ENCODE data around the gene KLHL28.

The KLHL28 gene, protein sequence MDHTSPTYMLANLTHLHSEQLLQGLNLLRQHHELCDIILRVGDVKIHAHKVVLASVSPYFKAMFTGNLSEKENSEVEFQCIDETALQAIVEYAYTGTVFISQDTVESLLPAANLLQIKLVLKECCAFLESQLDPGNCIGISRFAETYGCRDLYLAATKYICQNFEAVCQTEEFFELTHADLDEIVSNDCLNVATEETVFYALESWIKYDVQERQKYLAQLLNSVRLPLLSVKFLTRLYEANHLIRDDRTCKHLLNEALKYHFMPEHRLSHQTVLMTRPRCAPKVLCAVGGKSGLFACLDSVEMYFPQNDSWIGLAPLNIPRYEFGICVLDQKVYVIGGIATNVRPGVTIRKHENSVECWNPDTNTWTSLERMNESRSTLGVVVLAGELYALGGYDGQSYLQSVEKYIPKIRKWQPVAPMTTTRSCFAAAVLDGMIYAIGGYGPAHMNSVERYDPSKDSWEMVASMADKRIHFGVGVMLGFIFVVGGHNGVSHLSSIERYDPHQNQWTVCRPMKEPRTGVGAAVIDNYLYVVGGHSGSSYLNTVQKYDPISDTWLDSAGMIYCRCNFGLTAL

DNA sequence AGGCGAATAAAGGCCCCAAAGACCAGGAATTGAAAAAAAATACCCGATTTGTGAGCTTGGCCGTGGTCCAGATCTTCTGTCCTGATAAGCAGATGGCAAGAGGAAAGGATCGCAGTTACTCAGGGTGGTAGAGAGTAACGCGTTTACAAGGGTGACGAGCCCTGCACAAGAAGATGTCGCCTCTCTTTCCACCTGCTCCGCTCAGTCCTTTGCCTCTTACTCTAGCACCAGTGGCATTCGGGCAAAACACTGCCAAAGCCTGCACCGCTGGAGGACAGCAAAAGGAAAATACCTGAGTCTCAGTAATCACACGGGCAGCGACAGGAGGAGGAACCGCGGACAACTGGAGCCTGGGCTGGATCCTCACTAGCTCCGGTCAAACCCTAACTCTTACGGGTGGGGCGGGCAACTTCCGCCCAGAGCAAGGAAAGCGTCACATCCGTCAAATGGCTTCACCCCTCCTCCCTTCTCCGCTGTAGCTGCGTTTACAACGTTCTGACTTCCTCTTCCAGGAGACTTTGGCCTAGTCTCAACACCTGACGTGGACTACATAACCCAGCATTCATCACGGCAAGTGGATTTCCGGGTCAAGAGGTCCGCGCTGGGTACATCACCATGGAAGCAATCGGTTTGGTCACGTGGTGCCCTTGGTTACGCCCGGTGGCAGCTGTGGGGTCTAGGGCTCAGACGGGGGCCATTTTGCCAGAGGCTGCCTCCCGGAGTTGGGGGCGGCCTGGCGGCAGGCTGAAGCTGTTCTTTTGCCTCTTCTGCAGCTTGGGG is at the start of gene KLHL28, which contains the start of gene TOGARAM1:
Gene KLHL28 (minus strand): TSS at position 394 of the 780 bp plus-strand sequence. CDS start 16,019 bp downstream, outside the sequence.
Gene TOGARAM1 (plus strand): TSS at position 637 of the 780 bp plus-strand sequence. CDS start 232 bp downstream, outside the sequence.
- peak; percentile 82 to 93 (median 88) for DNase-seq

DNA sequence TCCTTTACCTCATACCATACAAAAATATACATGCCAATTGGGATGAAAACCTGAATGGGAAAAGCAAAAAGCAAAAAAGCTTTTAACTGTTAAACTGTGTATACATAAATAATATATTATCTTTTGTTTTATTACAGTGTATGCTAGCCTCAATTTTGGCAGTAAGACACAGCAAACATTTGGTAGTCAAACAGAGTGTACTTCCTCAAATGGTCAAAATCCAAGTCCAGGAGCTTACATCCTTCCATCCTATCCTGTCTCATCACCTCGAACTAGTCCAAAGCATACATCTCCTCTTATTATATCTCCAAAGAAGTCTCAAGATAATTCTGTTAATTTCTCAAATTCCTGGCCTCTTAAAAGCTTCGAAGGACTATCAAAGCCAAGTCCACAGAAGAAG is 42.2 kb upstream of the KLHL28 start:
- no peak for DNase-seq

DNA sequence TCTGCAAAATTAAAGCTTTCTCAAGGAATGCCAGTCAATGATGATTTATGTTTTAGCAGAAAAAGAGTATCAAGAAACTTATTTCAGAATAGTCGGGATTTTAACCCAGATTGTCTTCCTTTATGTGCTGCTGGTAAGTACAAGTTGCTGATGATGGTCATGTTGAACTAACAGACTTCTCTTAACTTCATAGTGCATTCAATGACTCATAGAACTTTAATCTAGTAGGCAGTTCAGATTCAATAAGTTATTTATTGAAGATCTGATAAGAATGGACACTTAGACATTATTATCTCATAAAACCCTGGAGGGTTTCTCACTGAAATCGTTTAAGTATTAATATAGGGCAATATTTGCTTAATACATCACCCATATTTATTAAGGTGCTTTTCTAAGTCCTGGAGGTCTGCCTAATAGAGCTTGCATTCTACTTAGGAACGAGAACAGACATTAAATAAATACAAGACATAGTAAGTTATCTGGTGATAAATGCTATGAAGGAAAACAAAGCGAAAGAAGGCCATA is 34.1 kb upstream of the KLHL28 start:
- DNase-seq, result no peak

DNA sequence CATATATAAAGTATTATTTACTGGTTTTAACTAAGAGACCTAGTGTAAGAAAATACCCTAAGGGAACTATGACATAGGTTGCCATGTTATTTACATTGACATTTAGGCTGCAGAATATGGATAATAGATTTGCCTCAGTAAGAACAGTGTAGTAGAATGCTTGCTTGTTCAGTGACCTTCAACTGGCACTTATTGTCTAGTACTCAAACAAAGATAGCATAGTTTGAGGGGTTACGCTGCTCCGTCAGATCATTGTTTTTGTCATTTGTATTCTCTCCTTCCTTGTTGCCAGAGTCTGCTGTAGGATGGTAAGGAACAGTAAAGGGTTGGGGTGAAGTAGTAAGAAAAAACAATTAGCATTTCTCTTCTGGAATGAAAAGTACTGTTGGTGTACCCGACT is 33.4 kb upstream of the KLHL28 start:
- DNase-seq, result no peak

DNA sequence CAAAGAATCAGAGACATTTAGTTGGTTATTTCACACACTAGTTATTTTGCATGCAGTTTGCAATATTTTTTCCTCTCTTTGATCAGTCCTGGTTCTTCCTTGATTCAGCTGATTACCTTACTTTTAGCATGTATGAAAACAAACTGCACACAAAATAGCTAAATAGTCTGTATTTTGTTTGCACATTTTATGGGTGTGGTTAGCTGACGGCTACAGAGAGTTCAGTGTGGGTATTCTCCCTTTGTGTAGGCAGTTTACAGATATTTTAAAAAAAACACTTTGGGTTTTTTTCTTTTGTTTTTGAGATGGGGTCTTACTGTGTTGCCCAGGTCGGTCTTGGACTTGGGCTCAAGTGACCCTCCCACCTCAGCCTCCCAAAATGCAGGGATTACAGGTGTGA is 28.8 kb upstream of the KLHL28 start:
- no peak for DNase-seq

DNA sequence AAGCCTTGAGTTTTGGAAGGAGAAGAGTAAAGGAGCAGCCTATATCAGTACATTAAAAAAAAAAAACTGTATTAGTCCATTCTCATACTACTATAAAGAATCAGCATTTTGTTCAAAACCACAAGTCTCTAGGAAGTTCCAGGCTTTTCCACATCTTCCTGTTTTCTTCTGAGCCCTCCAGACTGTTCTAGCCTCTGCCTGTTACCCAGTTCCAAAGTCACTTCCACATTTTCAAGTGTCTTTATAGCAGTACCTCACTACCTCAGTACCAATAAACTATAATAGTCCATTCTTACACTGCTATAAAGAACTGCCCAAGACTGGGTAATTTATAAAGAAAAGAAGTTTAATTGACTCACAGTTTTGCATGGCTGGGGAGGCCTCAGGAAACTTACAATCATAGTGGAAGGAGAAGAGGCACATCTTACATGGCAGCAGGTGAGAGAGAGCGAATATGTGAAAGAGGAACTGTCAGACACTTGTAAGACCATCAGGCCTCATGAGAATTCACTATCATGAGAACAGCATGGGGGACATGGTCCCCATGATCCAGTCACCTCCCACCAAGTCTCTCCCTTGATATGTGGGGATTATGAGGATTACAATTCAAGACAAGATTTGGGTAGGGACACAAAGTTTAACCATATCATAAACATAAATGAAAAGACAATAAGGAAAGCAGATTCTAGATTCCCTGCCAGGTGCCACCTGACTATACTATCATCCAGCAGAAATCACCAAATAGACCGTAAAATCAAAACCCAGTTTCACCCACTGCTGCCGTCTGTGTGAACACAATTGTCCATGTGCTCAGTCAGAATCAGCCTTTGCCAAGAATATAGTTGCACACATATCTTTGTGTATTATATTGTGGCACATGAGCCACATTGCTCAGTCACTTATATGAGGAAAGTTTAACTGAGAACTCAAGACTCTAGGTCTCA is 28.0 kb upstream of the KLHL28 start:
- no peak for DNase-seq

DNA sequence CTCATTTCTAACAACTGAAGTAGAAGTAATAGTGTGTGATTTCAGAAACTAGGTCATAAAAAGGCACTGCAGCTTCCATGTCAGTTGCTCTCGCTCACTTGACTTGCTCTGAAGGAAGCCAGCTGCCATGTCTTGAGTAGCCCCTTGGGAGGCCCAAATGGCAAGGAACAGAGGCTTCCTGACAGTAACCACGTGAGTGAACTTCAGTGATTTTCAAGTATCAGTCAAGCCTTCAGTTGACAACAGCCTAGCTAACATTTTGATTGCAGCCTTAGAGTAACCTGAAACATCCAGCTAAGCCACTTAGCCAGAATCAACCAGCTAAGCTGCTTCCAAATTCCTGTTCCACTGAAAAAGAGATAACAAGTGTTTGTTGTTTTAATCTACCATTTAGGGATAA is 26.9 kb upstream of the KLHL28 start:
- no peak for DNase-seq

DNA sequence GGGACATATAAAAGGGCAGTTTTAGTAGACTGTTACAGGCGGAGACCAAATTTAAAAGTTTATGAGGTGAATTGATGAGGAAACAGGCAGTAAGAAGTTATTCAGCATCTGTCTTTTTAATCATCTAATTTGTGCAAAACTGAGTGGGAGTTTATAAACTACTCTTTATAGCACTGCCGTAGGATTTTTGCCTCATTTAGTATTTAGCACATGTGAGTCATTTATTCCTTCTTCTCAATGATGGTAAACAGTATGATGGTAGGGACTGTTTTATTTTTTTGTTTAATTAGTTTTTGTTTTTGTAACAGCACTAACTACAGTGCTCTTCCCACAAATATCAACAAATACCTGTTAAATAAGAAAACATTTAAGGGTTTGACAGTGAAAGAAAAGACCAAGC is 20.8 kb upstream of the KLHL28 start:
- DNase-seq, result no peak

DNA sequence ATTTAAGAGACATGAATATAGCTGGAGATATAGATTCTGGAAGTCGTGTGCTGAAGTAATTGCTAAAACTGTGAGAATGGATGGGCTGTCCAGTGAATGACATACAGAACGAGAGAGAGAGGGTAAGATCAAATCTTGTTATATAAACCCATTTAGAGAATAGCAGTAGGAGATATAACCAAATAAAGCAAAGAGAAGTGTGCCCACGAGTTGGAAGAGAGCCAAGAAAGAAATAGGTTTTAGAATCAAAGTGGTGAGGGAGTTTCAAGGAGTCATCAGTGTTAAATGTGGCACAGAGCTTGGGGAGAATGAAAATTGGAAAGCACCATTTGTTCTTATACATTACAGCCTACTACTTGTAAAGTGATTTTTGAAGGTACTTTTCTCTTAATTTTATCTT is 19.5 kb upstream of the KLHL28 start:
- no peak for DNase-seq

DNA sequence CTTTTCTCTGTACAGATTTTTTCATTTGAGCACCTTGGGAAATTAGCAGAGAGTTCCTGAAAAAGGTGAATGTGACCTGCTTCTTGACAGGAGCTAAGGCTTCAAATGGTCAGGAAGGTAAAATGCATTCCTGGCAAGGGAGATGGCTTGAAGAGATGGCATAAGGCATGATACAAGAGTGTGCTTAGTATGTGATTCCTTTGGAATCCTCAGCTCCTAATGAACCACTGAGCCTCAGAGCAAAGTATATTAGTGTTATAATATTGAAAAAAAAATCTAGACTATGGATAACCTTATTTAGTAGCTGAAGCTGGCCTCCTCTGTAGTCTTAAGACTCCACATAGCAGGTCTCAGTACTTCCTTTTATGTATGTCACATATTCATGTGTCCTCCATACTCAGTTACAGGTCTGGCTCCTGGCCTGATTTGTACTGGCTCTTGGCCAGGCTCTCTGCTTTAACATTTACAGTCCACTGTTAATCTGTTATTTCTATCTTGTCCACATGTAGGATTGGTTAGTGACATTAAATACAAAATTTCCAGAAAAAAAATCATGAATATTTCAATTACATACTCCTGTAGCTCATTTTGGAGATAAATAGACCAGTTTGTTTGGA is 18.1 kb upstream of the KLHL28 start:
- DNase-seq, result no peak

DNA sequence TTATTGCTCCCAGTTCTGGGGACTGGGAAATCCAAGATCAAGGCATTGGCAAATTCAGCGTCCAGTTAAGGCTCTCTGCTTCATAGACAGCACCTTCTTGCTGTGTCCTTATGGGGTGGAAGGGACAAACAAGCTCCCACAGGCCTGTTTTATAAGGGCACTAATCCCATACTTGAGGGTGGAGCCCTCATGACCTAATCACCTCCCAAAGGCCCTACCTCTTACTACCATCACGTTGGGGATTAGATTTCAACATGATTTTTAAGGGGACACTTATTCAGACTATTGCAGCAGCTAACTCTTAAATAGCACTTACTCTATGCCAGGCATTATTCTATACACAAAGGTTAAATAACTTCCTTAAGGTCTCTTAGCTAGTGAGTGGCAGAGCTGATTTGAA is 17.5 kb upstream of the KLHL28 start:
- DNase-seq, result no peak

DNA sequence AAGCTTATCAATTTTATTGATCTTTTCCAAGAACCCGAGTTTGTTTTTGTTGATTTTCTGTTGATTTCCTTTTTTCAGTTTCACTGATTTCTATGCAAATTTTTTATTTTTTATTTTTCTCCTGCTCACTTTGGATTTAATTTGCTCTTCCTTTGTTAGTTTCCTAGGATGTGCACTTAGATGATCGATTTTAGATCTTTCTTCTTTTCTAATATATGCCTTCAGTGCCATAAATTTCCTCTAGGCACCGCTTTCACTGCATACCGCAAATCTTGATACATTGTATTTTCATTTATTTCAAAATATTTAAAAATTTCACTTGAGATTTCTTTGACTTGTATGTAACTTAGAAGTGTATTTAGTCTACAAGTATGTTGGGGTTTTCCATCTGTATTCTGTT is 9.7 kb upstream of the KLHL28 start:
- DNase-seq, result no peak

DNA sequence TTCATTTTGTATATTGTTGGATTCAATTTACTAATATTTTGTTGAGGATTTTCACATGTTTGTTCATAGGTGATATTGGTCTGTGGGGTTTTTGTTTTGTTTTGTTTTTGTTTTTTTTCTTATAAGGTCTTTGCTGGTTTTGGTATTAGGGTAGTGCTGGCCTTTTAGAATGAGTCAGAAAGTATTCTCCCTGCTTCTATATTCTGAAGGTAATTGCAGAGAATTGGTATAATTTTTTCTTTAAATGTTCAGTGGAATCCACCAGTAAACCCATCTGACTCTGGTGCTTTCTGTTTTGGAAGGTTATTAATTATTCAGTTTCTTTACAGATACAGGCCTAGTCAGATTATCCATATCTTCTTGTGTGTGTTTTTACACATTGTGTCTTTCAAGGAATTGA is 9.2 kb upstream of the KLHL28 start:
- DNase-seq, result no peak

DNA sequence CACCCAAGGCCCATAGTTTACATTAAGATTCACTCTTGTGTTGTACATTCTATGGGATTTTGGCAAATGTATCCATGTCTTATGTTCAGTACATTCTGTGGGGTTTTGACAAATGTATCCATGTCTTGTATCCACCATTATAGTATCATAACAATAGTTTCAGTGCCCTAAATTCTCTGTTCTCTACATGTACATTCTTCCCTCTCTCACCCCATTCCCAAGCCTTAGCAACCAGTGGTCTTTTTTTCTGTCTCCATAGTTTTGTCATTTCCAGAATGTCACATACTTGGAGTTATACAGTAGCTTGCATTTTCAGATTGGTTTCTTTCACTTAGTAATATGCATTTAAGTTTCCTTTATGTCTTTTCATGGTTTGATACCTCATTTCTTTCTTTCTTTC is 7.0 kb upstream of the KLHL28 start:
- no peak for DNase-seq

DNA sequence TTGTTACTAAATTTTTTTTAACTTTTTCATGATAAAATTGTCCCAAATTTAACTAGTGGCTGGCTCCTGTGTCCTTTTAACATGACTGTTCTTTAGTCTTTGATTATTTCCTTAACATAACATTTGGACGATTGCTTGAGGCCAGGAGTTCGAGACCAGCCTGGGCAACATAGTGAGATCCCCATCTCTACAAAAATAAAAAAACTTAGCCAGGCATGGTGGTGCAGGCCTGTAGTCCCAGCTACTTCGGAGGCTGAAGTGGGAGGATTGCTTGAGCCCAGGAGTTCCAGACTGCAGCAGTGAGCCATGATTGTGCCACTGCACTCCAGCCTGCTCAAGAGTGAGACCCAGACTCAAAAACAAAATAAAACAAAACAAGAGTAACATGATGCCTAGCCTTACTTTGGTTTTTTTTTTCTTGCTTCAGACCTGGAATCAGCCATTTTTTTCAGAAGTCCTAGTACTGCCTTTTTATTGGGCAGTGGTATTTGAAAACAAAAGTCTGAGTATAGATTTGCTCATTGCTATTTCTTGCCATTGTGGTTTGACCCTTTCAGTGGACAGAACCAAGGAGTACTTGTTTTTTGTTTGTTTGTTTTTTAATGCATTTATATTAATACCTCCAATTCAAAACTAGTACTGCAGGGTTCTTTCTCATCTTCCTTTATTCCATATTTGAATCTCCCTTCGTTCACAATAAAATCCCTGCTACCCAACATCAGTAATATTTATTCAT is 5.0 kb upstream of the KLHL28 start:
- no peak for DNase-seq

DNA sequence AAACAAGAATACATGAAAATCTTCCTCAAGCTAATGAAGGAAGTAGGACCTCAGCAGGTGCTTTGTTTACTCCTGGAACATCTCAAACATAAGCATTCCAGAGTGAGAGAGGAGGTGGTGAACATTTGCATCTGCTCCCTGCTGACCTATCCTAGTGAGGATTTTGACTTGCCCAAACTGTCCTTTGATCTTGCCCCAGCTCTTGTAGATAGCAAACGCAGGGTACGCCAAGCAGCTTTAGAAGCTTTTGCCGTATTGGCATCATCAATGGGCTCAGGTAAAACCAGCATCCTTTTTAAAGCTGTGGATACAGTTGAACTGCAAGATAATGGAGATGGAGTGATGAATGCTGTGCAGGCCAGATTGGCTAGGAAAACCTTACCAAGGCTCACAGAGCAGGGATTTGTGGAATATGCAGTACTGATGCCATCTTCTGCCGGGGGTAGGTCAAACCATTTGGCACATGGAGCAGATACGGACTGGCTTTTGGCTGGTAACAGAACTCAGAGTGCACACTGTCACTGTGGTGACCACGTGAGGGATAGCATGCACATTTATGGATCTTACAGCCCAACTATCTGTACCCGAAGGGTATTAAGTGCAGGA is 2.1 kb upstream of the KLHL28 start:
- DNase-seq, result no peak

DNA sequence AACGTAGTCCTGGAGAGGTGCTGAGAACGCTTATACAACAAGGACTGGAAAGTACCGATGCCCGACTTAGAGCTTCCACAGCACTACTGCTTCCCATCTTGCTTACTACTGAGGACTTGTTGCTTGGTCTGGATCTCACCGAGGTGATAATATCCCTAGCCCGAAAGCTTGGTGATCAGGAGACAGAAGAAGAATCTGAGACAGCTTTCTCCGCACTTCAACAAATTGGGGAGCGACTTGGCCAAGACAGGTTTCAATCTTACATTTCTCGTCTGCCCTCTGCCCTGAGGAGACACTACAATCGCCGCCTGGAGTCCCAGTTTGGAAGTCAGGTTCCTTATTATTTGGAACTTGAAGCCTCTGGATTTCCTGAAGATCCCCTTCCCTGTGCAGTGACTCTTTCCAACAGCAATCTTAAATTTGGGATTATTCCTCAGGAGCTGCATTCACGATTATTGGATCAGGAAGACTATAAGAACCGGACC is 1.3 kb upstream of the KLHL28 start:
- no peak for DNase-seq

DNA sequence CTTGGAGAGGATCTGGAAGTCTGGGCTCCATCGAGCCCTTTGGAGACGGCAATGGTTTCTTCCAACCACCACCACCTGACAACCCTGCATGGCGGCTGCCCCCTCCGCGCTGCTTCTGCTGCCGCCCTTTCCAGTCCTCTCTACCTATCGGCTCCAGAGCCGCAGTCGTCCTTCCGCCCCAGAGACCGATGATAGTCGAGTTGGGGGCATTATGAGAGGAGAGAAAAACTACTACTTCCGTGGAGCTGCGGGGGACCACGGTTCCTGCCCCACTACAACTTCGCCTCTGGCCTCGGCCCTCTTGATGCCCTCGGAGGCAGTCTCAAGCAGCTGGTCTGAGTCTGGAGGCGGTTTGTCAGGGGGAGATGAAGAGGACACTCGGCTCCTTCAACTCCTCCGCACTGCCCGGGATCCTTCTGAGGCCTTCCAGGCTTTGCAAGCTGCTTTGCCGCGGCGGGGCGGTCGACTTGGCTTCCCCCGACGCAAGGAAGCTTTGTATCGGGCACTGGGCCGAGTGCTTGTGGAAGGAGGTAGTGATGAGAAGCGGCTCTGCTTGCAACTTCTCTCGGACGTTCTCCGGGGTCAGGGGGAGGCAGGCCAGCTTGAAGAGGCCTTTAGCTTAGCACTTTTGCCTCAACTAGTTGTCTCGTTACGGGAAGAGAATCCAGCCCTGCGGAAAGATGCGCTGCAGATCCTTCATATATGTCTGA is 742 bp upstream of the KLHL28 start:
- DNase-seq, result peak in 3 of 4 experiments; percentile 37 to 65 (median 50)

DNA sequence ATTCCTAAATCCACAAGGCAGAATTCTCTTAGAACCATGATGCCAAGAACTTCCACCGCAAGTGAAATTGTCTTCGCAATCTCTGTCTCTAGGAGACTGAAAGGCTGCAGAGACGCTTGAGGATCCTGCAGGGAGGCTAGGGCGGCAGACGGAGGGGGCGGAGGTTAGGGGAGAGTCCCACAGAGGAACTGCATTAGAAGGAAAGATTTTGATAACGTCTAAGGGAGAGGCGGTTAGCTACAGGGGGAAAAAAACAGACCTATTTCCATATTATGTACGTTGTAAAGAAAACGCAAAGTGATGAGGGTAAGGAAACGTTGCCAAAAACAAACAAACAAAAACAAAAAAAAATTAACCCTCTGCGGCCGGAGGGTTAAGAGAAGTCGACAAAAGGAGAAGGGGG is 595 bp downstream of the KLHL28 start:
- peak in 3 of 4 experiments; percentile 8 to 21 (median 12) for DNase-seq

DNA sequence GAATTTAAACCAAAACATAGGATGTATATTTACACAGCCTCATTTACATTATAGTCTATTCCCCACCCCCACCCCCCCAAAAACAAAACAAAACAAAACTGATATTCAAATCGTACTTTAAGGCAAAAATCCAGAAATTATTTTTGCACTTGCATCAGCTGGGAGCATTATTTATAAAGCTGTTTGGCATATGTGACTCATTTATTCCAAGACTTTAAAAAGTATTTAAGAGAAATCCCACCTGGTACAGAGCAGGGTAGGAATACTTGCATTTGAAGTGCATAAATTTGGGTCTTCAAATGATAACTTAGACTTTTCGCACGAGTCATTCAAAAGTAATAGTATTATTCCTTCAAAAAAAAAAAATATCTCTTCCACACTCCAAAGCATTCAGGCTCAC is 1.1 kb downstream of the KLHL28 start:
- no peak for DNase-seq
